Liver (tissue), 9 donors: ENCODE results near the gene PTPRN2. TPM values are rescaled to one million over a fixed set of nuclear protein-coding genes. Genes with fewer than 3 reads are reported as not detected.

Experiments
- DNase-seq: peaks from one replicate; pipeline ENCODE4 v3.0.0-alpha.2; 2017; ENCODE audit warnings: low spot score
- H3K27ac ChIP-seq, 2 donors: one replicate each; pipeline ENCODE4 v1.7.0; 2013; ENCODE audit warnings: inconsistent platforms in 2 of 2, low read length in 2 of 2, control low read depth in 1 of 2, low read depth in 1 of 2, mild to moderate bottlenecking in 1 of 2
- H3K27me3 ChIP-seq, 4 donors: one replicate each; pipeline versions ENCODE4 v1.6.1 to v1.7.0; 2013; ENCODE audit warnings: low read length in 3 of 4, inconsistent platforms in 1 of 4, mild to moderate bottlenecking in 1 of 4, moderate library complexity in 1 of 4; ENCODE audit not compliant: control insufficient read depth in 4 of 4, insufficient read depth in 4 of 4
- H3K36me3 ChIP-seq, 4 donors: one replicate each; pipeline versions ENCODE4 v1.6.1 to v1.7.0; 2013; ENCODE audit warnings: low read length in 3 of 4, mild to moderate bottlenecking in 3 of 4, low read depth in 1 of 4, moderate library complexity in 1 of 4; ENCODE audit not compliant: control insufficient read depth in 4 of 4, insufficient read depth in 3 of 4
- H3K4me1 ChIP-seq, 4 donors: one replicate each; pipeline versions ENCODE4 v1.6.1 to v1.7.0; 2013; ENCODE audit warnings: low read length in 3 of 4, mild to moderate bottlenecking in 3 of 4, moderate library complexity in 1 of 4; ENCODE audit not compliant: control insufficient read depth in 4 of 4, insufficient read depth in 4 of 4
- H3K4me3 ChIP-seq, 3 donors: one replicate each; pipeline versions ENCODE4 v1.6.1 to v1.7.0; 2013; ENCODE audit warnings: low read length in 3 of 3, control low read depth in 1 of 3, low read depth in 1 of 3, mild to moderate bottlenecking in 1 of 3
- H3K9ac ChIP-seq, 2 donors: one replicate each; pipeline ENCODE4 v1.7.0; 2013; ENCODE audit warnings: low read length in 2 of 2, mild to moderate bottlenecking in 2 of 2, moderate library complexity in 2 of 2, control low read depth in 1 of 2, low read depth in 1 of 2
- H3K9me3 ChIP-seq, 4 donors: one replicate each; pipeline versions ENCODE4 v1.6.1 to v1.7.0; 2013; ENCODE audit warnings: low read length in 3 of 4; ENCODE audit not compliant: control insufficient read depth in 4 of 4
- EGR1 ChIP-seq, 2 donors: IDR thresholded peaks; 2 replicates each; pipeline ENCODE4 v1.6.1; 2016 to 2018; ENCODE audit warnings: antibody characterized with exemption in 2 of 2, low read depth in 2 of 2
- FOXA1 ChIP-seq: IDR thresholded peaks from 2 replicates; pipeline ENCODE4 v1.6.1; 2016; ENCODE audit warnings: antibody characterized with exemption
- FOXA2 ChIP-seq: IDR thresholded peaks from 2 replicates; pipeline ENCODE4 v1.6.1; 2016; ENCODE audit warnings: antibody characterized with exemption
- GABPA ChIP-seq, 2 donors: IDR thresholded peaks in 1 of 2; conservative IDR thresholded peaks in 1 of 2; 2 replicates each; pipeline ENCODE4 v1.6.1; 2016; ENCODE audit warnings: antibody characterized with exemption in 2 of 2, mild to moderate bottlenecking in 1 of 2, moderate library complexity in 1 of 2
- HNF4A ChIP-seq, 2 donors: conservative IDR thresholded peaks; 2 replicates each; pipeline ENCODE4 v1.6.1; 2016; ENCODE audit warnings: antibody characterized with exemption in 2 of 2, mild to moderate bottlenecking in 2 of 2
- HNF4G ChIP-seq: IDR thresholded peaks from 2 replicates; pipeline ENCODE4 v1.6.1; 2016; ENCODE audit warnings: antibody characterized with exemption
- JUND ChIP-seq, 2 donors: IDR thresholded peaks; 2 replicates each; pipeline ENCODE4 v1.6.1; 2016; ENCODE audit warnings: antibody characterized with exemption in 2 of 2
- NR2F2 ChIP-seq: IDR thresholded peaks from 2 replicates; pipeline ENCODE4 v1.6.1; 2016; ENCODE audit warnings: antibody characterized with exemption
- RAD21 ChIP-seq, 2 donors: IDR thresholded peaks; 2 replicates each; pipeline ENCODE4 v1.6.1; 2016; ENCODE audit warnings: antibody characterized with exemption in 2 of 2, mild to moderate bottlenecking in 2 of 2
- RXRA ChIP-seq, 2 donors: IDR thresholded peaks; 2 replicates each; pipeline ENCODE4 v1.6.1; 2017 to 2018; ENCODE audit warnings: antibody characterized with exemption in 2 of 2, mild to moderate bottlenecking in 1 of 2
- SP1 ChIP-seq: IDR thresholded peaks from 2 replicates; pipeline ENCODE4 v1.6.1; 2018; ENCODE audit warnings: antibody characterized with exemption, mild to moderate bottlenecking
- TAF1 ChIP-seq: conservative IDR thresholded peaks from 2 replicates; pipeline ENCODE4 v1.6.1; 2016; ENCODE audit warnings: antibody characterized with exemption, mild to moderate bottlenecking
- YY1 ChIP-seq: IDR thresholded peaks from 2 replicates; pipeline ENCODE4 v1.6.1; 2016; ENCODE audit warnings: antibody characterized with exemption, mild to moderate bottlenecking
- WGBS: extraction: QIAGEN DNeasy Blood & Tissue Kit; methylation state at CpG from one replicate; pipeline ENCODE4 v1.1.7; 2013; 5-methylcytosine and 5-hydroxymethylcytosine counted together
- polyA plus RNA-seq, 2 donors: library from polyadenylated mRNA; stranded (reverse) in 1 of 2; unstranded in 1 of 2; fragments of 200-250 nt in 1 of 2; fragments of >200 nt in 1 of 2; fragmentation: Nextera tagmentation in 1 of 2; extraction: Ambion mirVana in 1 of 2; gene quantifications; one replicate each; pipeline versions ENCODE4 v1.2.1 to v1.2.3, GENCODE V29; 2013 to 2015
- total RNA-seq, 2 donors: library from RNA; depleted of rRNA; stranded (reverse); fragments of >200 nt; gene quantifications; one replicate each; pipeline ENCODE4 v1.2.3, GENCODE V29; 2014
- TF ChIP-seq, protein P1 (sequence below): fragments of 150-350 bp; IDR thresholded peaks from 2 replicates; pipeline ENCODE4 v1.5.1; 2017; ENCODE audit warnings: improper control_type of control experiment, low read depth, low read length; ENCODE audit not compliant: missing input control
- TF ChIP-seq, protein P2 (sequence below): IDR thresholded peaks from 2 replicates; pipeline ENCODE4 v1.6.1; 2016; ENCODE audit warnings: antibody characterized with exemption, mild to moderate bottlenecking
- TF ChIP-seq, protein P3 (sequence below): IDR thresholded peaks from 2 replicates; pipeline ENCODE4 v1.6.1; 2016; ENCODE audit warnings: antibody characterized with exemption
- TF ChIP-seq, protein P4 (sequence below): IDR thresholded peaks from 2 replicates; pipeline ENCODE4 v1.6.1; 2016; ENCODE audit warnings: antibody characterized with exemption
- TF ChIP-seq, protein P5 (sequence below): IDR thresholded peaks from 2 replicates; pipeline ENCODE4 v1.6.1; 2016; ENCODE audit warnings: antibody characterized with exemption
- donor health status: healthy.
- donor health status: healthy.
- donor health status: healthy.
- donor health status: healthy.
- donor health status: healthy.

The PTPRN2 gene
- total and polyA plus RNA-seq, 4 donors: 0.75 to 1.9 (median 1.1) TPM

DNA sequence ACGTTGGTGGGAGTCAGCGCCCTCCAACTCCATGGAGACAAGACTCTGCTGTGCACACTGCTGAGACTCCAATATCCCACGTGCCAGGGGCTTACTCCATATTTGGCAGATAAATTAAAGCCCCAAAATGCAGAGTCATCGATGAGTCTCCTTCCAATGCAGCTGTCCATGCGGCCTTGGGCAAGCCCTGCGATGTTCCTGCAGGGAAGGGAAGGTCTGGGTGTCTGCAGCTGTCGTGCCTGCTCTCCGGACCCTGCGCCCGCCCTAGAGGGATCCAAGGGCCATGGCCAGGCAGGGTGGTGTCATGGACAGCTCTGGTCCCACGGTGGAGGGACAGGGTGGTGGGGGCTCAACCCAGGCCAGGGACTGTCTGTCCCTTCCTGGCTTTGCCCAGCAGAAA lies 185.2 kb downstream of the PTPRN2 start:
- Histone ChIP-seq H3K36me3 (no peaks in the 10 kb centered on the region), H3K27ac (no peak overlapping the region), H3K4me1 (no peaks in the 10 kb centered on the region), H3K27me3 (no peaks in the 10 kb centered on the region), H3K4me3 (no peak overlapping the region), H3K9me3 (no peaks in the 10 kb centered on the region), H3K9ac (no peak overlapping the region)
- 70% methylated on average over 11 of the region's 11 CpGs for WGBS
- no peak for DNase-seq
- TF ChIP-seq YY1 (no peak), FOXA1 (no peak), FOXA2 (no peak), TAF1 (no peak), NR2F2 (no peak), HNF4G (no peak), EGR1 (IDR thresholded peaks at IDR 0.05; ENCODE audit: low read depth in 2 of 2) (no peak), HNF4A (conservative IDR thresholded peaks at IDR 0.05) (no peak), RAD21 (IDR thresholded peaks at IDR 0.05) (no peak), SP1 (no peak), JUND (IDR thresholded peaks at IDR 0.05) (no peak), GABPA (IDR thresholded peaks at IDR 0.05 in 1 of 2, conservative IDR thresholded peaks at IDR 0.05 in 1 of 2) (no peak)
- TF ChIP-seq, protein P1, sequence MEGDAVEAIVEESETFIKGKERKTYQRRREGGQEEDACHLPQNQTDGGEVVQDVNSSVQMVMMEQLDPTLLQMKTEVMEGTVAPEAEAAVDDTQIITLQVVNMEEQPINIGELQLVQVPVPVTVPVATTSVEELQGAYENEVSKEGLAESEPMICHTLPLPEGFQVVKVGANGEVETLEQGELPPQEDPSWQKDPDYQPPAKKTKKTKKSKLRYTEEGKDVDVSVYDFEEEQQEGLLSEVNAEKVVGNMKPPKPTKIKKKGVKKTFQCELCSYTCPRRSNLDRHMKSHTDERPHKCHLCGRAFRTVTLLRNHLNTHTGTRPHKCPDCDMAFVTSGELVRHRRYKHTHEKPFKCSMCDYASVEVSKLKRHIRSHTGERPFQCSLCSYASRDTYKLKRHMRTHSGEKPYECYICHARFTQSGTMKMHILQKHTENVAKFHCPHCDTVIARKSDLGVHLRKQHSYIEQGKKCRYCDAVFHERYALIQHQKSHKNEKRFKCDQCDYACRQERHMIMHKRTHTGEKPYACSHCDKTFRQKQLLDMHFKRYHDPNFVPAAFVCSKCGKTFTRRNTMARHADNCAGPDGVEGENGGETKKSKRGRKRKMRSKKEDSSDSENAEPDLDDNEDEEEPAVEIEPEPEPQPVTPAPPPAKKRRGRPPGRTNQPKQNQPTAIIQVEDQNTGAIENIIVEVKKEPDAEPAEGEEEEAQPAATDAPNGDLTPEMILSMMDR: no peak
- TF ChIP-seq, protein P2, sequence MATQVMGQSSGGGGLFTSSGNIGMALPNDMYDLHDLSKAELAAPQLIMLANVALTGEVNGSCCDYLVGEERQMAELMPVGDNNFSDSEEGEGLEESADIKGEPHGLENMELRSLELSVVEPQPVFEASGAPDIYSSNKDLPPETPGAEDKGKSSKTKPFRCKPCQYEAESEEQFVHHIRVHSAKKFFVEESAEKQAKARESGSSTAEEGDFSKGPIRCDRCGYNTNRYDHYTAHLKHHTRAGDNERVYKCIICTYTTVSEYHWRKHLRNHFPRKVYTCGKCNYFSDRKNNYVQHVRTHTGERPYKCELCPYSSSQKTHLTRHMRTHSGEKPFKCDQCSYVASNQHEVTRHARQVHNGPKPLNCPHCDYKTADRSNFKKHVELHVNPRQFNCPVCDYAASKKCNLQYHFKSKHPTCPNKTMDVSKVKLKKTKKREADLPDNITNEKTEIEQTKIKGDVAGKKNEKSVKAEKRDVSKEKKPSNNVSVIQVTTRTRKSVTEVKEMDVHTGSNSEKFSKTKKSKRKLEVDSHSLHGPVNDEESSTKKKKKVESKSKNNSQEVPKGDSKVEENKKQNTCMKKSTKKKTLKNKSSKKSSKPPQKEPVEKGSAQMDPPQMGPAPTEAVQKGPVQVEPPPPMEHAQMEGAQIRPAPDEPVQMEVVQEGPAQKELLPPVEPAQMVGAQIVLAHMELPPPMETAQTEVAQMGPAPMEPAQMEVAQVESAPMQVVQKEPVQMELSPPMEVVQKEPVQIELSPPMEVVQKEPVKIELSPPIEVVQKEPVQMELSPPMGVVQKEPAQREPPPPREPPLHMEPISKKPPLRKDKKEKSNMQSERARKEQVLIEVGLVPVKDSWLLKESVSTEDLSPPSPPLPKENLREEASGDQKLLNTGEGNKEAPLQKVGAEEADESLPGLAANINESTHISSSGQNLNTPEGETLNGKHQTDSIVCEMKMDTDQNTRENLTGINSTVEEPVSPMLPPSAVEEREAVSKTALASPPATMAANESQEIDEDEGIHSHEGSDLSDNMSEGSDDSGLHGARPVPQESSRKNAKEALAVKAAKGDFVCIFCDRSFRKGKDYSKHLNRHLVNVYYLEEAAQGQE: no peak
- TF ChIP-seq, protein P3, sequence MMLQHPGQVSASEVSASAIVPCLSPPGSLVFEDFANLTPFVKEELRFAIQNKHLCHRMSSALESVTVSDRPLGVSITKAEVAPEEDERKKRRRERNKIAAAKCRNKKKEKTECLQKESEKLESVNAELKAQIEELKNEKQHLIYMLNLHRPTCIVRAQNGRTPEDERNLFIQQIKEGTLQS: no peak
- TF ChIP-seq, protein P4, sequence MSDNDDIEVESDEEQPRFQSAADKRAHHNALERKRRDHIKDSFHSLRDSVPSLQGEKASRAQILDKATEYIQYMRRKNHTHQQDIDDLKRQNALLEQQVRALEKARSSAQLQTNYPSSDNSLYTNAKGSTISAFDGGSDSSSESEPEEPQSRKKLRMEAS: no peak
- TF ChIP-seq, protein P5, sequence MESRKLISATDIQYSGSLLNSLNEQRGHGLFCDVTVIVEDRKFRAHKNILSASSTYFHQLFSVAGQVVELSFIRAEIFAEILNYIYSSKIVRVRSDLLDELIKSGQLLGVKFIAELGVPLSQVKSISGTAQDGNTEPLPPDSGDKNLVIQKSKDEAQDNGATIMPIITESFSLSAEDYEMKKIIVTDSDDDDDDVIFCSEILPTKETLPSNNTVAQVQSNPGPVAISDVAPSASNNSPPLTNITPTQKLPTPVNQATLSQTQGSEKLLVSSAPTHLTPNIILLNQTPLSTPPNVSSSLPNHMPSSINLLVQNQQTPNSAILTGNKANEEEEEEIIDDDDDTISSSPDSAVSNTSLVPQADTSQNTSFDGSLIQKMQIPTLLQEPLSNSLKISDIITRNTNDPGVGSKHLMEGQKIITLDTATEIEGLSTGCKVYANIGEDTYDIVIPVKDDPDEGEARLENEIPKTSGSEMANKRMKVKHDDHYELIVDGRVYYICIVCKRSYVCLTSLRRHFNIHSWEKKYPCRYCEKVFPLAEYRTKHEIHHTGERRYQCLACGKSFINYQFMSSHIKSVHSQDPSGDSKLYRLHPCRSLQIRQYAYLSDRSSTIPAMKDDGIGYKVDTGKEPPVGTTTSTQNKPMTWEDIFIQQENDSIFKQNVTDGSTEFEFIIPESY: no peak

DNA sequence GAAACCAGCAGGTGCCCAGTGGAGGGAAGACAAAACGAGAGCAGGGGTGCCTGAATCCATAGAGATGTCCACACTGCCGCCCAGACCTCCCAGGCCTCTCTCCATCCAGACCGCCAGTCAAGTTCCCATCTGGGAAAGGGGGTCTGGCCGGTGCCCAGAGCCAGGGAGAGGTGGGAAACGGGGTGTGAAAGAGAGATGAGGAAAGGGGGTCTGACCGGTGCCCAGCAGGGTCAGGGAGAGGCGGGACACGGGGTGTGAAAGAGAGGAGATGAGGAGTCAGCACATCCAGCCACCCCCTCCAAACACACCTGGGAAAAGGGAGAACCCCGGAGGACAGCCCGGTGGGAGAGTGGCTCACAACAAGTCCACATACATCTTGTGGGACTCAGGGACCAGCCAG lies 185.8 kb downstream of the PTPRN2 start:
- Histone ChIP-seq H3K4me3 (no peak overlapping the region), H3K27ac (no peak overlapping the region), H3K36me3 (no peaks in the 10 kb centered on the region), H3K9me3 (no peaks in the 10 kb centered on the region), H3K4me1 (no peaks in the 10 kb centered on the region), H3K9ac (no peak overlapping the region), H3K27me3 (no peaks in the 10 kb centered on the region)
- WGBS: 75% methylated on average over 10 of the region's 10 CpGs
- DNase-seq: no peak
- TF ChIP-seq NR2F2 (no peak), FOXA2 (no peak), JUND (IDR thresholded peaks at IDR 0.05) (no peak), RXRA (IDR thresholded peaks at IDR 0.05) (no peak), EGR1 (IDR thresholded peaks at IDR 0.05; ENCODE audit: low read depth in 2 of 2) (no peak), HNF4G (no peak), TAF1 (no peak), FOXA1 (no peak)
- TF ChIP-seq, protein P1: no peak
- TF ChIP-seq, protein P3: no peak
- TF ChIP-seq, protein P4: no peak
